Measurements from ENCODE around the gene IP6K3. TPM values are rescaled to one million over a fixed set of nuclear protein-coding genes. Genes with fewer than 3 reads are reported as not detected.

IP6K3 gene
- total and polyA plus RNA-seq, 5 donors from 2014 or later = not detected

- Mint-ChIP-seq H3K9me3 (no peaks in the 10 kb centered on the region), H3K4me3 (no peak overlapping the region), H3K27ac (no peak overlapping the region), H3K36me3 (peaks cover 38% of the 10 kb centered on the region), H3K4me1 (peaks cover 4 to 9% (median 7%) of the 10 kb centered on the region in 4 donors), H3K27me3 (no peaks in the 10 kb centered on the region)
- Histone ChIP-seq H3K27ac (ENCODE audit: insufficient read depth, low read length, poor library complexity, severe bottlenecking) (no peak overlapping the region), H3K9me3 (ENCODE audit: control insufficient read depth in 2 of 2, low read length in 2 of 2) (no peaks in the 10 kb centered on the region), H3K4me1 (ENCODE audit: control insufficient read depth, insufficient read depth, low read length, poor library complexity, severe bottlenecking) (peaks cover 9% of the 10 kb centered on the region), H3K36me3 (ENCODE audit: control insufficient read depth, insufficient read depth, low read length) (peaks cover 61% of the 10 kb centered on the region), H3K27me3 (ENCODE audit: control insufficient read depth, insufficient read depth, low read length) (no peaks in the 10 kb centered on the region), H3K4me3 (ENCODE audit: low read depth, low read length) (no peak overlapping the region)
- DNase-seq (no peak), ATAC-seq (ENCODE audit: low read depth in 2 of 2) (no peak)
These were observed 72.9 kb downstream of the IP6K3 start for GRCh38 chr6:33673851-33674250.

- H3K4me1 Mint-ChIP-seq = peaks cover 4 to 17% (median 11%) of the 10 kb centered on the region in 4 donors
- DNase-seq (no peak), ATAC-seq (ENCODE audit: low read depth in 2 of 2) (no peak)
- Histone ChIP-seq H3K36me3 (ENCODE audit: control insufficient read depth, insufficient read depth, low read length) (peaks cover 59% of the 10 kb centered on the region), H3K27ac (ENCODE audit: insufficient read depth, low read length, poor library complexity, severe bottlenecking) (no peak overlapping the region), H3K9me3 (ENCODE audit: control insufficient read depth in 2 of 2, low read length in 2 of 2) (no peaks in the 10 kb centered on the region), H3K4me1 (ENCODE audit: control insufficient read depth, insufficient read depth, low read length, poor library complexity, severe bottlenecking) (peaks cover 15% of the 10 kb centered on the region), H3K4me3 (ENCODE audit: low read depth, low read length) (no peak overlapping the region), H3K27me3 (ENCODE audit: control insufficient read depth, insufficient read depth, low read length) (no peaks in the 10 kb centered on the region)
- H3K36me3 Mint-ChIP-seq = peaks cover 40% of the 10 kb centered on the region
- no peaks in the 10 kb centered on the region for H3K27me3 Mint-ChIP-seq
- no peaks in the 10 kb centered on the region for H3K9me3 Mint-ChIP-seq
- no peak overlapping the region for H3K4me3 Mint-ChIP-seq
- H3K27ac Mint-ChIP-seq = no peak overlapping the region
These were observed 73.9 kb downstream of the IP6K3 start for GRCh38 chr6:33672808-33673207.

GRCh38 chr6:33671744-33672072 lies 75.0 kb downstream of the IP6K3 start:
- Mint-ChIP-seq H3K9me3 (no peaks in the 10 kb centered on the region), H3K27me3 (no peaks in the 10 kb centered on the region), H3K4me3 (no peak overlapping the region), H3K4me1 (peaks cover 4 to 17% (median 11%) of the 10 kb centered on the region in 4 donors), H3K27ac (peak overlapping the region in 2 of 3 donors; percentile 56 to 93), H3K36me3 (peaks cover 40% of the 10 kb centered on the region)
- DNase-seq = no peak
- H3K36me3 ChIP-seq (ENCODE audit: control insufficient read depth, insufficient read depth, low read length) = peaks cover 62% of the 10 kb centered on the region
- no peaks in the 10 kb centered on the region for H3K27me3 ChIP-seq (ENCODE audit: control insufficient read depth, insufficient read depth, low read length)
- peaks cover 15% of the 10 kb centered on the region for H3K4me1 ChIP-seq (ENCODE audit: control insufficient read depth, insufficient read depth, low read length, poor library complexity, severe bottlenecking)
- no peaks in the 10 kb centered on the region for H3K9me3 ChIP-seq (ENCODE audit: control insufficient read depth in 2 of 2, low read length in 2 of 2)
- H3K27ac ChIP-seq (ENCODE audit: insufficient read depth, low read length, poor library complexity, severe bottlenecking) = no peak overlapping the region
- H3K4me3 ChIP-seq (ENCODE audit: low read depth, low read length) = no peak overlapping the region
- ATAC-seq (ENCODE audit: low read depth in 2 of 2) = no peak

Other genes with a start within 250 kb of the IP6K3 start
- 41.7 TPM for gene BAK1, start 166.6 kb downstream of the IP6K3 start, total RNA-seq
- gene BAK1, start 166.6 kb downstream of the IP6K3 start, polyA plus RNA-seq = 10 to 100 TPM; 38.1 to 66.3 (median 54.4) TPM
- 54.5 TPM for gene ITPR3, start 125.6 kb downstream of the IP6K3 start, total RNA-seq
- 1 to 10 TPM; 1.3 to 2.2 (median 1.9) TPM for gene ITPR3, start 125.6 kb downstream of the IP6K3 start, polyA plus RNA-seq
- gene UQCC2, start 35.2 kb downstream of the IP6K3 start, total RNA-seq = 14.9 TPM
- gene UQCC2, start 35.2 kb downstream of the IP6K3 start, polyA plus RNA-seq = 10 to 100 TPM; 37.1 to 72.6 (median 51.2) TPM
- 102 TPM for gene LEMD2, start 42.2 kb upstream of the IP6K3 start, total RNA-seq
- 10 to 100 TPM; 25.7 to 36.4 (median 31.7) TPM for gene LEMD2, start 42.2 kb upstream of the IP6K3 start, polyA plus RNA-seq
- gene MLN, start 57.1 kb upstream of the IP6K3 start, total RNA-seq = not detected
- gene MLN, start 57.1 kb upstream of the IP6K3 start, polyA plus RNA-seq = not detected